22Rv1 (cell line): ENCODE data around the gene RELA.

Source experiments
- ZFX ChIP-seq: fragments of 450-650 bp; IDR thresholded peaks from 2 replicates; pipeline ENCODE4 v1.6.1; 2017; ENCODE audit warnings: antibody characterized with exemption, borderline replicate concordance
- TF ChIP-seq, protein P1 (sequence below): fragments of 450-650 bp; IDR thresholded peaks from 2 replicates; pipeline ENCODE4 v1.5.1; 2017; ENCODE audit warnings: mild to moderate bottlenecking

GRCh38 chr11:65710421-65710820 lies 47.7 kb upstream of the RELA start:
- TF ChIP-seq, protein P1, sequence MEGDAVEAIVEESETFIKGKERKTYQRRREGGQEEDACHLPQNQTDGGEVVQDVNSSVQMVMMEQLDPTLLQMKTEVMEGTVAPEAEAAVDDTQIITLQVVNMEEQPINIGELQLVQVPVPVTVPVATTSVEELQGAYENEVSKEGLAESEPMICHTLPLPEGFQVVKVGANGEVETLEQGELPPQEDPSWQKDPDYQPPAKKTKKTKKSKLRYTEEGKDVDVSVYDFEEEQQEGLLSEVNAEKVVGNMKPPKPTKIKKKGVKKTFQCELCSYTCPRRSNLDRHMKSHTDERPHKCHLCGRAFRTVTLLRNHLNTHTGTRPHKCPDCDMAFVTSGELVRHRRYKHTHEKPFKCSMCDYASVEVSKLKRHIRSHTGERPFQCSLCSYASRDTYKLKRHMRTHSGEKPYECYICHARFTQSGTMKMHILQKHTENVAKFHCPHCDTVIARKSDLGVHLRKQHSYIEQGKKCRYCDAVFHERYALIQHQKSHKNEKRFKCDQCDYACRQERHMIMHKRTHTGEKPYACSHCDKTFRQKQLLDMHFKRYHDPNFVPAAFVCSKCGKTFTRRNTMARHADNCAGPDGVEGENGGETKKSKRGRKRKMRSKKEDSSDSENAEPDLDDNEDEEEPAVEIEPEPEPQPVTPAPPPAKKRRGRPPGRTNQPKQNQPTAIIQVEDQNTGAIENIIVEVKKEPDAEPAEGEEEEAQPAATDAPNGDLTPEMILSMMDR: no peak
- TF ChIP-seq ZFX: no peak
